SH-SY5Y (cell line): ENCODE results near the gene JTB.

Experiments used
- GATA2 ChIP-seq: IDR thresholded peaks from 2 replicates; pipeline ENCODE4 v1.6.1; 2011; ENCODE audit warnings: mild to moderate bottlenecking, low read depth, low read length
- GATA3 ChIP-seq: IDR thresholded peaks from 2 replicates; pipeline ENCODE4 v1.6.1; 2011; ENCODE audit warnings: low read depth, mild to moderate bottlenecking, low read length, moderate library complexity

JTB gene

DNA sequence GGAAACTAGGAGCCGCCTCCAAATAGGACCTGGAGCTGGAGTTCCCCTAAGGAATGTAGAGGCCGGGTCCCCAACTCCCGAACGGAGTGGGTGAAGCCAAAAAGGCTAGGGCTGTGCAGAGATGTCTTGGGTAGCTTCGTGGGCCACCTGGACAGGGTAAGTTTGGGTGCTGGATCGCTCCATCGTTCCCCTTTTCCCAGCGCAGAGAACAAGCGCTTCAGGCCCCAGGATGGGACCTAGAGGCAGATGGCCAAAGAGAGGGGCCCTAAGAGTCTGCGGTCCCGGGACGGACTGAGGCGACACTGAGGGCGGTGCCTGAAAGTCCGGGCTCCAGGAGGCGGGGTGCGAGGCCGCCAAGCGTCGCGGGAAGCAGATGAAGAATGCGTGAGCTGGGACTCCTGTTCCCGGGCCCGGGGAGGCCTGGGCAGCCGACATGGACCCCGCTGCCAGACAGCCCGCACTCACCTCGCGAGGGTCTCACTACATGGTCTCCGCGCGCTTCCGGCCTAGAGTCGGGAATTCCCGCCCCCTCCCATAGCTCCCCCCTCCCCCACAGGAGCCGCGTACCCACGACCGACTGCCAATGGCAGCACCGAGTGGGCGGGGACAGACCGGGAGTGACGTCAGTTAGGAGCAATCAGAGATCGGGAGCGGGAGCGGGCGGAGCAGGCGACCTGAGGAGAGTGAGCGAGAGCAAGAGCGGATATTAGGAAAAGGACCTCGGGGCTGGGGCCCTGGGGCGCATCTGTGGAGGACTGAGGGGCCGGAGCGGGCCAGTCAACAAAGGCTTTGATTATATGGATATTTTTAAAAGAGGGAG, 14.2 kb downstream of the JTB start, which contains the start of gene SLC39A1:
Gene SLC39A1, minus strand, starts transcription at position 508 of the 820 bp plus-strand sequence. CDS start 822 bp downstream, outside the sequence.
- no peak for TF ChIP-seq GATA3
- TF ChIP-seq GATA2, result no peak

DNA sequence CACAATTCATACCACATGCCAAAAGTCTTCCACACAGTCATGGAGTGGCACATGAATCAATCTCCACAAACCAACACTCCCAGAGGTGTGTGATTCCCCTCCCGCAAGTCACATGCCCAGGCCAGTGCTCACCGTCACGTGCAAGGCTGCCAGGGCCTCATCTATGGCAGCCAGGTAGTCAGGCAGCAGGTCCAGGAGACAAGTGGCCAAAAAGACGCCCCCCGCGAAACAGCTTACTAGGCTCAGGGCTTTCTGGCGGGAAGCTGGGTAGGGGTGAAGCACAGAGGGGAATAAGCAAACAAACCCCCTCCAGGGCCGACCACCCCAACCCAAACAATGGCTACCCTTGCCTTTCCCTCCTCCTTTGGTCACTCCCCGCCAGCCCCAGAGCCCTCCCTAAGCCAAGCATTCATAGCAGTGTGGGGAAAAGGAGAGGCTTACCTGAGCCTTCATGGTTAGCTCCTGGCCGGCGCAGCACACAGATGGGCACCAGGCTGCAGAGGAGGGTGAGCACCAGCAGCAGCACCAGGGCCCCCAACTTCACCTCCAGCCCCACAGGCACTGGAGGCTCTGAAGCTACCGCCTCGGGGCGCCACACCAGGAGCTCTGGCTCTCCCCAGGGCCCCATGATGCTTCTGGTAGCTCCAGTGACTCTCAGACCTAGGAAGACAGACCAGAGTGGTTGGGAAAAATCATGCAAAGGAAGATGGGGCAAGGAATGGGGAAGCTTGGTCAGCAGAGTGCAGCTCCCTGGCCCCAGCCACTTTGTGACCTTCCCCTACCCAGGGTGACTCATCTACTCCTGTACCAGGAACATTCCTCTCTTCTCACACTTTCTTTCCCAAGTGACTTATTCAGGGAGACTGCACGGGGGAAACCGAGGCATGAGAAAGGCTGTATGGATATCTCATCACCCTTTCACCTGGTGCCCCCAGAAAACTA, 15.1 kb downstream of the JTB start:
- no peak for TF ChIP-seq GATA3
- TF ChIP-seq GATA2, result no peak

DNA sequence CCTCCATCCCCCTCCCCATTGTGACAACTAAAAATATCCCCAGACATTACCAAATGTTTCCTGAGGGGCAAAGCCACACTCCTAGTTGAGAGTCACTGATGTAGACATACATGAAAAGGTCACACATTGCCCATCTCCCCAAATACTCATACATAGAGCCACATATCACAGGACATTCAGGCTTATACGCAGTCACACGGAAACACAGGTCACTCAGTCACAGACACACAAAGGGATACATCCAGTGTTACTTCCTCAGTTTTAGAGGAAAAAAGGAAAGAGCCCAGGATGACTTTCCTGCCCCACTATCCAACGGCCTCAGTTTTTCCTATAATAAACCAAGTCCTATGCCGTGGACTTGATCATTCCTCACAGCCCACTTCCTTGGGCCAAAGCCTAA, 16.1 kb downstream of the JTB start:
- TF ChIP-seq GATA2, result no peak
- TF ChIP-seq GATA3, result no peak

DNA sequence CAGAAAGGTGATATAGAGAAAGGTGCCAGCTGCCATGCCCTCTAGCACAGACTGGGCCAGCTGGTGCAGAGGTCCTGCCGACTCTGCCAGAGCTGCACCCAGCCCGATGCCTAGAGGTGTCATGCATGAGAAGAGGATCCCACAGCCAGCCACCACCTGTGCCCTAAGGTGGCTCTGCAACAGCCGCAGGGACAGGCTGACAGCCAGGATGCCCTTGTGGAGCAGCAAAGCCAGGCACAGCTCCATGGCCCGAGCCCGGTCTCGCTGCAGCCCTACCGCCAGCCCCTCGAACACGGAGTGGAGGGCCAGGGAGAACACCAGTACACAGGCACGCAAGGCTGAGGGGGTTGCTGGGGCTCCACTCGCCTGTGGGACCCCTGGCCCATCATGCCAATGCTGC, 17.3 kb downstream of the JTB start:
- TF ChIP-seq GATA3 (no peak), GATA2 (no peak)

DNA sequence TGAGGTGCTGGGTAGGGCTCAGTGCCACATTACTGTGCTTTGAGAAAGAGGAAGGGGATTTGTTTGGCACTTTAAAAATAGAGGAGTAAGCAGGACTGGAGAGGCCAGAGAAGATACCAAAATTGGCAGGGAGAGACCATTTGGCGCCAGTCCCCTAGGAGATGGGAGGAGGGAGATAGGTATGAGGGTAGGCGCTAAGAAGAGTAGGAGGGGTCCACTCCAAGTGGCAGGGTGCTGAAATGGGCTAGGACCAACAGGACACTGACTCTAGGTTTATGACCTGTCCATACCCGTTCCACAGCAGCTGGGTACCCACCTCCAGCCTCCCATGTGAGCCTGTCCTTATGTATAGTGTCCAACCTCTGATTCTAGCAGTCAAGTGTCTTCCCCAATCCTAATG, 18.0 kb downstream of the JTB start:
- TF ChIP-seq GATA3, result no peak
- no peak for TF ChIP-seq GATA2

DNA sequence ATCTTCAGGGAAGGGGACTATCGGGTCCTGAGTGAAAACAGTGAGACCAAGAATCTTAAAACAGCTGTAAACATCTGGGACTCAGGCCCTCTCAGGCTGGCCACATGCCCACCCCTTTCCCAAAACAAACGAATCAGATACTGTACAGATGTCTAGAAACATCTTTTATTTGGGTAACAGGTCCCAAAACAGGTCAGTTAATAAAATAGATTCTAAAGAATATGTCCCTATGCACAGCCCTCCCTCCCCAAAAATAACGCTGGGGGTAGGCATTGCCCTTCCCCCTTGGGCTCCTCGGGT, 18.6 kb downstream of the JTB start:
- TF ChIP-seq GATA2, result no peak
- TF ChIP-seq GATA3, result no peak

GRCh38 chr1:153958111-153958960, 19.1 kb downstream of the JTB start, which contains the start of gene CRTC2:
Gene CRTC2 (minus strand): TSS chr1:153958612. CDS start chr1:153958497, 115 bp downstream.
- TF ChIP-seq GATA3, result no peak
- TF ChIP-seq GATA2, result no peak; the same call in 1 of the 2 replicates

DNA sequence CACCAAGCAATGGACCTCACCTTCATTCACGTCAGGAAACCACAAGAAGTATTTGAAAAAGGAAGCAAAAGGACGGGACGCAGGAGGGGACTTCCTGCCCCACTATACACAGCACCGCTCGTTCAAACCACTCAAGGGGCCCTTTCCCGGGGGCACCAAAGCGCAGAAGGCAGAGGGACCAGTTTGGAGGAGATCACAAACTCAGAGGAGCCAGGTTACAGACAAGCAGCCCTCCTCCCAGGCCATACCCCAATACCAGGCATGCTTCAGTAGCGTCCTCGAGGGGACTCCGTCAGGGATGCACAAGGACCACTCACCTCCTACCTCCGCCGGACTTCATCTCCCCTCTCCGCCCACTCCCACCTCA, 19.7 kb downstream of the JTB start:
- no peak for TF ChIP-seq GATA3
- no peak for TF ChIP-seq GATA2

DNA sequence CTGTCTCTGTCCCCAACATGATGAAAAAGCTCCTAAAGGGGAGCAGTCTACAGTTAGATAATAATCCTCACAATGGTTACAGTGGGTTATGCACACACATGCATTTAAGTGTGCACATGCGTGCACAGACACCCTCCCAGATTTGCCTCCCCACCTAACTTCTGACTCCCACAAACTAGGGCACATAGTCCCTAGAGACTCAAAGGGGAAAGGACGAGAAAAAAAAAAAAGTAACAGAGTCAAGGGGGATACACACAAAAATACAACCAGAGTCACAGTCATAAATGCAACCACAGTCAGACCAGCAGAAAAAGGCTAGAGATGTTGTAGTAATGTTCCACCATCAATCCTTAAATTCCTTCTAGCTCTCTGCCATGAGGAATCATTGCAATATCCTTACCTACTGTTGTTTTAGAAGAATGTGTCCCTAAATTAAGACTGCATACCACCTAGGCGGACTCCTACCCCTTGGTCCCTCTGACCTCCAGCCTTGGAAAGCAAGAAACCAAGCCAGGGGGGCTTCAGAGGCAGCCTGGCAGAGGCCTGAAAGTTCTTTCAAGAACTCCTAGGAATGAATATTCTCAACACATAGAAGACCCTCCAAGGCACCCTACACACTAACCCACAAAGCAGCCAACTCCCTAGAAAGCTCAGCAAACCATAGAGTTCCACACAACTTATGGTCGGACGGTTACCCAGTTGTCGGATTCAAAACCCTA, 20.3 kb downstream of the JTB start:
- TF ChIP-seq GATA3 (no peak), GATA2 (no peak)

- no peak for TF ChIP-seq GATA3
- no peak for TF ChIP-seq GATA2
These were observed 22.6 kb downstream of the JTB start for GRCh38 chr1:153954826-153955225.

- TF ChIP-seq GATA2, result no peak
- TF ChIP-seq GATA3, result no peak
These were observed 23.6 kb downstream of the JTB start for GRCh38 chr1:153953859-153954365.

DNA sequence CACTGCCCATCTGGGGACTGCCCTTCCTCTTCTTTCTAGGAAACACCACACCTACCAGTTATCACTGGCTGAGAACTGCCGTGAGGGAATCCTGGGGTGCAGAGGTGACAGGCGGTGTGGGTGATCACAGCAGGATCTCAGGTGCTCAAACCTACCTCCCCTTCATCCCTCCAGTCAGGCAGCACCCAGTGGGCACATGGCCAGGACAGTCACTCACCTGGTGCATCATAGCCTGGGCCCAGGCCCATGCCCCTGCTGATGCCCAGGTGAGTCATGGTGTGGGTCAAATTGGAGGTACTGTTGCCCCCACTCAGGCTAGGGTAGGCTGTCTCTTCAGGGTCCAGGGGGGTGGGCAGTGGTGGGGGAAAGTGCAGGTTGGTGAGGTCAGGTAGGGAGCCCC, 25.7 kb downstream of the JTB start:
- TF ChIP-seq GATA3 (no peak), GATA2 (no peak)

DNA sequence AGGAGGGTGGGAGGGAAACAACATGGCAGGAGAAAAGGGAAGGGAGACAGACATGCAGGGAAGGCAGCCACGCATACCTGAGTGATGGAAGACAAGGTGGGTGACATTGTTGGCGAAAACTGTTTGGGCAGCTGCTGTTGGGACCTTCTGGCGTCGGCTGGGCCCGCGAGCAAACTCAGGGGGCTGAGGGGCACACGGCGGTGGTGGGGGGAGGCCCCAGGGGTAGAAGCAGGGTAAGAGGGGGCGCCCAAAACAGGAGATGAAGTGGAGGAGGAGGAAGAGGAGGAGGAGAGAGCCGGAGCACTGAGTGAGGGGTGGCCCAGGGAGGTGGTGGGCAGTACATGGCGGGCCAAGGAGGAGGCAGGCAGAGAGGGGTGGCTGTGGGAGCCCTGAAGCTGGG, 26.3 kb downstream of the JTB start:
- no peak for TF ChIP-seq GATA2
